Right kidney (tissue), 1 donor: ENCODE data around the gene DCUN1D3.
"Not testable (repeated sequence)": the region's sequence is repeated elsewhere in the genome, so short reads cannot be mapped to it uniquely, and the experiment has no call there.

Source experiments
- DNase-seq: peaks from one replicate; pipeline ENCODE4 v3.0.0-alpha.2; 2016

The DCUN1D3 gene

DNA sequence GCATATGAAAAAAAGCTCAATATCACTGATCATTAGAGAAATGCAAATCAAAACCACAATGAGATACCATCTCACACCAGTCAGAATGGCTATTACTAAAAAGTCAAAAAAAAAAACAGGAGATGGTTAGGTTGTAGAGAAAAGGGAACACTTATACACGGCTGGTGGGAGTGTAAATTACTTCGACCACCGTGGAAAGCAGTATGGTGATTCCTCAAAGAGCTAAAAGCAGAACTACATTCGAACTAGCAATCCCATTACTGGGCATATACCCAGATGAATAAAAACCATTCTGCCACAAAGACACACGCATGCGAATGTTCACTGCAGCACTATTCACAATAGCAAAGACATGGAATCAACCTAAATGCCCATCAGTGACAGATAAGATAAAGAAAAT lies 35.8 kb downstream of the DCUN1D3 start:
- DNase-seq = not testable (repeated sequence)

GRCh38 chr16:20862162-20862960 lies 37.8 kb downstream of the DCUN1D3 start:
- no peak for DNase-seq

DNA sequence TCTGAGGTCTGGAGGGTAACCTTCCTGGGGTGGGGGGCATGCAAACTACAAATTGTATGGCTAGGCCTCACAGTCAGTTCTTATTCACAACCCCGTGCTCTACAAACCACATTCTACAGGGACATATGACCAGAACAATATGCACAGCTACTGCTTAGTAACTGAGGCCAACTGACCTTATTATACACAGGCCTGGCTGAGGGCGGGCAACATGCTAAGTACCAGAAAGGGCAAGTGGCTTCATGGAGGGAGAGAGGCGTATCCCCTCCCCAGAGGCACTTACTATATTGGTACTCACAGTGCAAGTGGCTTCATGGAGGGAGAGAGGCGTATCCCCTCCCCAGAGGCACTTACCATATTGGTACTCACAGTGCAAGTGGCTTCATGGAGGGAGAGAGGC lies 39.2 kb downstream of the DCUN1D3 start:
- not testable (repeated sequence) for DNase-seq

GRCh38 chr16:20860361-20860760 lies 39.8 kb downstream of the DCUN1D3 start:
- no peak for DNase-seq

GRCh38 chr16:20859699-20860098 lies 40.5 kb downstream of the DCUN1D3 start:
- no peak for DNase-seq

DNA sequence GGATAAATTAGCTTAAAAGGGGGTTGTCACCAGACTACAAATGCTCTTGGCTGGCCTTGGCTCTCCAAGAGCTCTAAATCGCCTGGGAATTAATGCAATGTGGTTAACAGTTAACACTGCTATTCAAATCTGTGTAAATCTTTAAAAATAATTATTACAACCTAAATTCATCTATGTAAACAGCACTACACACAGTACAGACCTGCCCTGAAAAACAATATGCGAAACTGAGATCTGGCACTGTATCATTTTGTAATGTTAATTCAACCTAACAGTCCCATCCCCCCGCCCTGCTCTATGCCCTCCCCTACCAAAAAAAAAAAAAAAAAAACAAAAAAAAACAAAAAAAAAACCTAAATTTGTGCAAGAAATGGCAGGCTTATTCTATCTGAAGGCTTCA lies 40.9 kb downstream of the DCUN1D3 start:
- DNase-seq = no peak

GRCh38 chr16:20857281-20857680 lies 42.9 kb downstream of the DCUN1D3 start:
- DNase-seq = no peak

DNA sequence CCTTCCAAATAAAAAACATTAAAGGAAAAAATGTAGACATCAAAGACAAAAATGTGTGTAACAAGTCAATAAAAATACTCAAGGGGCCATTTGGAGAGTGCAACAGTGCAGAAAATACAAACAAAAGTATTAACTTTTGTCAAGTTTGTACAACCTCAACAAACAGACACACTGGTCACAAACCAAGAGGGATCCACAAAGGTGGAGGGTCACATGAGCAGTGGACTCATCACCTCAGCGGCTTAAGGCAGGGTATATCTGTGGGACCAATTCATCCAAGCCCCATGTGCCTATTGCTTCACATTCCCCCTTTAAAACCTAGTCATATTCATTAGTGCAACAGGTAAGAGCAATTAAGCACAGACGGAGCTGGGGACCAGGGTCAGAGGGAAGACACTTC lies 45.2 kb downstream of the DCUN1D3 start:
- no peak for DNase-seq

GRCh38 chr16:20853981-20854620 lies 46.1 kb downstream of the DCUN1D3 start:
- DNase-seq = no peak

DNA sequence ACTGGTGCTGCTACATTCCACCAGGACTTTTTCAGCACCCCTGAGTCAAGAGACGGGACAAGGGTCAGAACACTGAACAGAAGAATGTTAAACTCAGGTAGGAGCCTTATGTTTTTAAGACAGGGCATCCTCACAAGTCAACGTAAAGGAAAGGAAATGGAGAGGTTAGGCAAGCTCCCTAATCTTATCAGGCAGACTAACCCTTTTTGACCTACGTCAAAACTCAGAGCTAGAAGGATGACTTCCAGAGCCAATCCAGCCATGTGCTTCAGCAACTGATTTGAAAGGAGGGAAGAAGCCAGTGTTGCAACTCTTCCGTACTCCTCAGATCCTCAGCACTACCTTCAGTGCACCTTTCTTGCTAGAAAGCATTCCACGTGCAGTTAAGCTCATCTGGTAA lies 47.0 kb downstream of the DCUN1D3 start:
- DNase-seq = no peak

- no peak for DNase-seq
These were observed 48.6 kb downstream of the DCUN1D3 start for GRCh38 chr16:20851601-20852000.

- DNase-seq = no peak
These were observed 49.2 kb downstream of the DCUN1D3 start for GRCh38 chr16:20850981-20851380.

DNA sequence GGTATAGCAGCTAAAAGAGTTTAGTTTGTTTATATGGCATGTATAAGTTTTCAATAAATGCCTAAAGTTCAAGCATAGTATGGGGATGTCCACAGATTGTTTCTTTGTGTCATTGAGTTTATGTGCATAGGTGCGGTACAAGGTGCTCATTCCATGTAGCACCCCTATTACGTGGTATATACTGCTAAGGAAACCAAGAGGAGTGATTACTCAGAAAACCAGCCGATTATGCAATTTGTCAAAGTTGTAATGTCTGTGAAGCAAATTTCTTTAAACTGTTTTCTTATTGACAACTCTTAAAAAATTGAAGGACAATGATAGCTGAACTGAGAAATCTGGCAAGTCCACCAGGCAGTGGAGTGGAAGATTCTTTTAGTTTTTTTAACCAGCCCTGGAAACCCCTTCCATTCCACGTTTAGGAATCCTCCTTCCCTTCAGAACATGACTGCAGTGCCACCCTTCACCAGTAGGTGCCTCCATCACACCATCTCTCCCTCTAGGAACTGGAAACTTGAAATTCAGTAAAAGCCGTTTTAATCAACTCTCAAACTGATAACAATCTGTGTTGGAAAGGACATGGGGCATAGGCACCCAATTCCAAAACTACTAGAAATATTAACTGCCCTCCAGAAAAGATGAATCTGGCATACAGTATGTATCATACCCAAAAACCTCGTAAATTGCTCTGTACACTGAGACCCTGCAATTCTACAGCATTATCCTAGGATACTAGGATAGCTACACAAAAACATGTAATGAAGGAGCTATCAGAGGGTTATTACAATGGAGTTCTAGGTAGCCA lies 50.4 kb downstream of the DCUN1D3 start:
- peak; percentile 53 for DNase-seq

DNA sequence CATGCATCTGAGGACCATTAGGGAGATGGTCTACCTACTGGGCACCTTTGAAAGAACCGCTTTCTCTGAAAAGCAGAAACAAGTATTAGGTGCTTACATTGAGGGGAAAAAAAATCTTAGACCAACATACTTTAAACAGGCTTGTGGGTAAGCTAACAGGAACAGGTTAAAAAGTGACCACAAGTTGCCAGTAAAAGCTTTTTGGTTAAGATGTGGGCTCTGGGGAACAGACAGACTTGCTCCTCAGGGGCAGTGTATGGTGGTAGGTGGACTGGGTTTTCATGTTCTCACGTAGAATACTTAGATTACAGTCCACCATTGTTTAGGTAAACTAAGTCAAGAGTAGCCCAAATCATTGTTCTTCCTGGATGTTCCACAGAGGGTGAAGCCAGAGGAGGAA lies 52.6 kb downstream of the DCUN1D3 start:
- no peak for DNase-seq

- DNase-seq = no peak
These were observed 53.6 kb downstream of the DCUN1D3 start for GRCh38 chr16:20846551-20846950.

DNA sequence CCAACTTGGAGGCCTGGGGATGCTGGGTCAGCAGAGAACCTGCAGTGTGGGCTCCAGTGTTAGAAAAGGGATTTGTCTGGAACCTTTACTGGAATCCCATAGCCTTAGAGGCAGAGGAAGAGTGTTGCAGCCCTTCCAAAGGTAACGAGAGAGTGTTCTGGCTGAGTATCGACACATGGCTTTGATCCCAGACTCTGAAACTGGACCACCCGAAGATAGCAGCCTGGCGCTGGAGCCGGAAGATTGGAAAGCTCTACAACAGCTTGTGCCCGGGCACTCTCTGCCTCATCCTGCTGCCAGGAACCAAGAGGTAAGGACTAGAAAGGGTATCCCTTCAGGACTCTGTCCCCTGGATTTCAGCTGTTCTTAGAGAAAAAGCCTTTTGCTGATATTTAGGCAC lies 54.1 kb downstream of the DCUN1D3 start:
- no peak for DNase-seq

GRCh38 chr16:20844588-20844987 lies 55.6 kb downstream of the DCUN1D3 start:
- no peak for DNase-seq

- no peak for DNase-seq
These were observed 56.1 kb downstream of the DCUN1D3 start for GRCh38 chr16:20844054-20844453.

DNA sequence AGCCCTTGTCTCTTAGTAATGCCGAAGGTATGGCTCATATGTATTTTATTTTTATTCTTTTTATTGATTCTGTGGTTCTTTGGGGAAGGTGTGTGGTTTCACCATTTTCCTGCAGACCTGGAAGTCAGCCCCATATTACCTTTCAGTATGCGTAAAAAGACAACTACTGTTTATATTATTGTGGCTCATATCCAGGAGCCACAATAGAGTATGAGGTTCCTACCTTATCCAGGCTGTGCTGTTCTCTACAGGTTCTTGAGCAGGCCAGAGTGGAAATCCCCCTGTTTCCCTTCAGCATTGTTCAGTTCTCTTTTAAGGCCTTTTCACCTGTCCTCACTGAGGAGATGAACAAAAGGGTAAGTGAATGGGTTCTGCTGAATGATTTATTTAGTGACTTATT lies 60.7 kb downstream of the DCUN1D3 start:
- no peak for DNase-seq

DNA sequence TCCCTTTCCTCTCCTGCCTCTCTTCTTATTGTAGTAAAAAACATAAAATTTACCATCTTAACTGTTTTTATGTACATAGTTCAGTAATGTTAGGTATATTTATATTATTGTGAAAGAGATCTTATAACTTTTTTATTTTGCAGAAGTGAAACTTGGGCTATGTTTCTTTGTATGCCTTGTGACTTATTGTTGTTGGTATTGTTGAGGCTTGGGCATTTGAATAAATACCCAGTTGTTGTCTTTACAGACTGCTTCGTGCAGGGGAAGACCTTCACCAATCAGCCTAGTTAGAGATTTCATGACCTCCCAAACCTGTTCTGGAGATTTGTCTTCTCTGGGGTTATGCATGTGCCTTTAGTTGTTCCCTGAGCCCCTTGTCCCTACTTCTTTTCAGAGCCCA lies 61.9 kb downstream of the DCUN1D3 start:
- DNase-seq = no peak

- no peak for DNase-seq
These were observed 67.1 kb downstream of the DCUN1D3 start for GRCh38 chr16:20833086-20833485.

GRCh38 chr16:20830372-20830771 lies 69.8 kb downstream of the DCUN1D3 start:
- no peak for DNase-seq

DNA sequence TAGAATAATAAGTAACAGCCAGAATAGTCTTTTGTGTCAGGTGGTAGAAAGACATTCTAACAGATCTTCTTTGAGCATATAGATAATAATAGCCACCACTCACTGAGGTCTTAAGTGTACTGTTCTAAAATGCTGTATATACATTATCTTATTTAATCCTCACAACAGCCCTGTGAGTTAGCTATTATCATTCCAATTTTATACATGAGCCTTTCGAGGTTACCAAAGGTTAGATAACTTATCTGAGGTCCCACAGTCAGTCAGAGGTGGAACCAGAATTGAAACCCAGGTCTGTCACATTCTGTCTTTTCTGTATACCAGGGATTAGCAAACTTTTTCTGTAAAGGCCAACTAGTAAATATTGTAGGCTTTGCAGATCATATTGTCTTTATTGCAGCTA lies 70.6 kb downstream of the DCUN1D3 start:
- DNase-seq = no peak
